Testis (tissue), 2 donors: ENCODE data around the gene RAPGEF4.

ENCODE experiments used
- POLR2A ChIP-seq: fragments of 450-650 bp; IDR thresholded peaks from one replicate; pipeline ENCODE4 v1.6.1; 2017; ENCODE audit warnings: antibody characterized with exemption, mild to moderate bottlenecking, moderate library complexity
- TF ChIP-seq, protein P1 (sequence below), 3 experiments: fragments of 450-650 bp in 2 of 3; fragments of 200-600 bp in 1 of 3; sonication (generic) in 1 of 3; IDR thresholded peaks; one replicate each; pipeline ENCODE4 v1.5.1; 2016 to 2019; ENCODE audit warnings: antibody characterized with exemption in 3 of 3, mild to moderate bottlenecking in 2 of 3, moderate library complexity in 1 of 3

- TF ChIP-seq, protein P1, sequence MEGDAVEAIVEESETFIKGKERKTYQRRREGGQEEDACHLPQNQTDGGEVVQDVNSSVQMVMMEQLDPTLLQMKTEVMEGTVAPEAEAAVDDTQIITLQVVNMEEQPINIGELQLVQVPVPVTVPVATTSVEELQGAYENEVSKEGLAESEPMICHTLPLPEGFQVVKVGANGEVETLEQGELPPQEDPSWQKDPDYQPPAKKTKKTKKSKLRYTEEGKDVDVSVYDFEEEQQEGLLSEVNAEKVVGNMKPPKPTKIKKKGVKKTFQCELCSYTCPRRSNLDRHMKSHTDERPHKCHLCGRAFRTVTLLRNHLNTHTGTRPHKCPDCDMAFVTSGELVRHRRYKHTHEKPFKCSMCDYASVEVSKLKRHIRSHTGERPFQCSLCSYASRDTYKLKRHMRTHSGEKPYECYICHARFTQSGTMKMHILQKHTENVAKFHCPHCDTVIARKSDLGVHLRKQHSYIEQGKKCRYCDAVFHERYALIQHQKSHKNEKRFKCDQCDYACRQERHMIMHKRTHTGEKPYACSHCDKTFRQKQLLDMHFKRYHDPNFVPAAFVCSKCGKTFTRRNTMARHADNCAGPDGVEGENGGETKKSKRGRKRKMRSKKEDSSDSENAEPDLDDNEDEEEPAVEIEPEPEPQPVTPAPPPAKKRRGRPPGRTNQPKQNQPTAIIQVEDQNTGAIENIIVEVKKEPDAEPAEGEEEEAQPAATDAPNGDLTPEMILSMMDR (IDR thresholded peaks at IDR 0.05), result no peak
- TF ChIP-seq POLR2A, result no peak
Measured at GRCh38 chr2:172791953-172792352, 56.3 kb downstream of the RAPGEF4 start.
